Endothelial cell (in vitro differentiated cells): ENCODE measurements around the gene BEND6. TPM values are rescaled to one million over a fixed set of nuclear protein-coding genes. Genes with fewer than 3 reads are reported as not detected.
"Not testable (repeated sequence)": the region's sequence is repeated elsewhere in the genome, so short reads cannot be mapped to it uniquely, and the experiment has no call there.

Experiments used
- DNase-seq: peaks from one replicate; pipeline ENCODE4 v3.0.0; 2021; ENCODE audit warnings: low spot score
- H3K27ac Mint-ChIP-seq: one replicate; pipeline ENCODE4 v1.8.0; 2021; ENCODE audit warnings: mixed read lengths, inconsistent platforms; ENCODE audit not compliant: unreplicated experiment
- H3K27me3 Mint-ChIP-seq: one replicate; pipeline ENCODE4 v1.8.0; 2021; ENCODE audit warnings: mild to moderate bottlenecking, moderate library complexity, mixed read lengths, inconsistent platforms; ENCODE audit not compliant: unreplicated experiment
- H3K36me3 Mint-ChIP-seq: one replicate; pipeline ENCODE4 v1.8.0; 2021; ENCODE audit warnings: mild to moderate bottlenecking, low read depth, mixed read lengths, inconsistent platforms; ENCODE audit not compliant: unreplicated experiment
- H3K4me1 Mint-ChIP-seq: one replicate; pipeline ENCODE4 v1.8.0; 2021; ENCODE audit warnings: mild to moderate bottlenecking, mixed read lengths, inconsistent platforms; ENCODE audit not compliant: unreplicated experiment
- H3K4me3 Mint-ChIP-seq: one replicate; pipeline ENCODE4 v1.8.0; 2021; ENCODE audit warnings: mild to moderate bottlenecking, mixed read lengths, inconsistent platforms; ENCODE audit not compliant: unreplicated experiment
- H3K9me3 Mint-ChIP-seq: one replicate; pipeline ENCODE4 v1.8.0; 2021; ENCODE audit warnings: mixed read lengths, inconsistent platforms; ENCODE audit not compliant: unreplicated experiment
- CTCF ChIP-seq: fragments of 200-600 bp; sonication (generic); IDR thresholded peaks from one replicate; pipeline ENCODE4 v1.5.0; 2021; ENCODE audit warnings: antibody characterized with exemption; ENCODE audit not compliant: unreplicated experiment
- total RNA-seq: library from RNA; stranded (reverse); fragmentation: NEBNext Ultra II Directional; extraction: Animal tissue kit (Norgen Biotek cat#: 25700); gene quantifications from one replicate; pipeline ENCODE4 v1.2.1, GENCODE V29; 2021; ENCODE audit not compliant: unreplicated experiment

Gene BEND6
- total RNA-seq, 1 donor from 2014 or later: 0.97 TPM

GRCh38 chr6:56995347-56995902 lies 40.5 kb downstream of the BEND6 start:
- DNase-seq: no peak
- Mint-ChIP-seq H3K27me3 (peaks cover 3% of the 10 kb centered on the region), H3K4me3 (no peak overlapping the region), H3K36me3 (peaks cover 5% of the 10 kb centered on the region), H3K27ac (no peak overlapping the region), H3K9me3 (peaks cover 5% of the 10 kb centered on the region), H3K4me1 (peaks cover 11% of the 10 kb centered on the region)
- TF ChIP-seq CTCF: no peak

- Mint-ChIP-seq H3K4me1 (peaks cover 11% of the 10 kb centered on the region), H3K4me3 (no peak overlapping the region), H3K9me3 (peaks cover 5% of the 10 kb centered on the region), H3K27ac (no peak overlapping the region), H3K36me3 (peaks cover 5% of the 10 kb centered on the region), H3K27me3 (peaks cover 3% of the 10 kb centered on the region)
- no peak for DNase-seq
- TF ChIP-seq CTCF: no peak
Observed at GRCh38 chr6:56996401-56996800, 41.5 kb downstream of the BEND6 start.

GRCh38 chr6:56999049-56999448 lies 44.1 kb downstream of the BEND6 start:
- no peak for TF ChIP-seq CTCF

GRCh38 chr6:56999748-57000147 lies 44.8 kb downstream of the BEND6 start:
- not testable (repeated sequence) for H3K27me3 Mint-ChIP-seq, H3K4me1 Mint-ChIP-seq, H3K9me3 Mint-ChIP-seq, H3K27ac Mint-ChIP-seq, DNase-seq, H3K4me3 Mint-ChIP-seq, H3K36me3 Mint-ChIP-seq

More at GRCh38 chr6:56999049-56999448, 44.1 kb downstream of the BEND6 start:
- no peak overlapping the region for H3K4me3 Mint-ChIP-seq
- DNase-seq: no peak
- peaks cover 6% of the 10 kb centered on the region for H3K4me1 Mint-ChIP-seq
- H3K27ac Mint-ChIP-seq: no peak overlapping the region
- H3K9me3 Mint-ChIP-seq: peaks cover 5% of the 10 kb centered on the region
- H3K36me3 Mint-ChIP-seq: peaks cover 5% of the 10 kb centered on the region
- peaks cover 3% of the 10 kb centered on the region for H3K27me3 Mint-ChIP-seq

GRCh38 chr6:57002197-57002596 lies 47.3 kb downstream of the BEND6 start:
- H3K27ac Mint-ChIP-seq: no peak overlapping the region
- TF ChIP-seq CTCF: no peak
- no peak overlapping the region for H3K4me3 Mint-ChIP-seq

More at GRCh38 chr6:57002197-57002596, 47.3 kb downstream of the BEND6 start:
- Mint-ChIP-seq H3K9me3 (peaks cover 5% of the 10 kb centered on the region), H3K4me1 (no peaks in the 10 kb centered on the region), H3K36me3 (peaks cover 5% of the 10 kb centered on the region), H3K27me3 (no peaks in the 10 kb centered on the region)
- DNase-seq: no peak
